K562 (cell line): ENCODE measurements around the gene GALK2. TPM values are rescaled to one million over a fixed set of nuclear protein-coding genes. Genes with fewer than 3 reads are reported as not detected.

Experiments
- ATAC-seq: fragments of 200-7000 bp; cut with Tn5 transposase; 3 replicates; pipeline ENCODE4 v1.9.1; 2020; ENCODE audit warnings: moderate library complexity
- BruUV-seq: library from RNA; stranded (reverse); fragments of 400-500 nt; replicated peaks from 2 replicates; lab custom pipeline; 2021; lab: Mats Ljungman, UMichigan
- CTCF ChIA-PET: fragments of 300-600 bp; formaldehyde crosslinking; extraction: SDS; loops from one replicate; lab custom pipeline; 2021; ENCODE audit warnings: low intra/inter-chr PET ratio; lab: Yijun Ruan, JAX
- POLR2A ChIA-PET: fragments of 300-600, 350-650 bp; sonication (Branson Sonifier 250); formaldehyde crosslinking; extraction: SDS; loops from one replicate; lab custom pipeline; 2021; ENCODE audit warnings: antibody characterized with exemption, inconsistent platforms; lab: Yijun Ruan, JAX
- DNase-seq, 4 experiments: peaks; one replicate each; pipeline versions ENCODE4 v3.0.0 to v3.0.0-alpha.2; 2011 to 2018; ENCODE audit warnings: low spot score in 3 of 4, mixed read lengths in 3 of 4; ENCODE audit errors: extremely low read depth in 1 of 4
- FAIRE-seq: peaks from 2 replicates; lab custom pipeline; 2011; peaks lifted over from hg19 to GRCh38; lab: Jason Lieb, UNC
- H2AFZ ChIP-seq: 2 replicates; pipeline ENCODE4 v1.6.0; 2011; ENCODE audit warnings: low read depth, low read length, control low read depth, inconsistent platforms
- H3K27ac ChIP-seq: fragments of 200-600 bp; 3 replicates; pipeline ENCODE4 v1.8.0; 2011; ENCODE audit warnings: low read depth, mild to moderate bottlenecking, control low read depth, inconsistent platforms, low read length, moderate library complexity, mixed read lengths; ENCODE audit errors: extremely low read depth
- H3K27me3 ChIP-seq, 2 experiments: fragments of 300-600 bp in 1 of 2; 2 replicates in 1 of 2; 3 replicates in 1 of 2; pipeline versions ENCODE4 v1.6.0 to v1.8.0; 2011; ENCODE audit warnings: inconsistent platforms in 2 of 2, low read length in 2 of 2, mild to moderate bottlenecking in 1 of 2, mixed read lengths in 1 of 2, moderate library complexity in 1 of 2; ENCODE audit not compliant: control insufficient read depth in 2 of 2, insufficient read depth in 2 of 2
- H3K36me3 ChIP-seq: fragments of 300-600 bp; 3 replicates; pipeline ENCODE4 v1.8.0; 2011; ENCODE audit warnings: mild to moderate bottlenecking, low read length, inconsistent platforms; ENCODE audit not compliant: control insufficient read depth, insufficient read depth
- H3K4me1 ChIP-seq, 2 experiments: fragments of 200-600 bp in 1 of 2; replicated peaks in 1 of 2; 2 replicates in 1 of 2; 3 replicates in 1 of 2; pipeline versions ENCODE4 v1.5.1 to v1.8.0; 2011; ENCODE audit warnings: inconsistent platforms in 2 of 2, low read length in 2 of 2, mild to moderate bottlenecking in 1 of 2, mixed read lengths in 1 of 2, moderate library complexity in 1 of 2; ENCODE audit not compliant: control insufficient read depth in 2 of 2, insufficient read depth in 2 of 2
- H3K4me2 ChIP-seq: 2 replicates; pipeline ENCODE4 v1.6.1; 2011; ENCODE audit warnings: low read length, control low read depth, inconsistent platforms, mixed read lengths; ENCODE audit not compliant: insufficient read depth
- H3K4me3 ChIP-seq: fragments of 200-600 bp; sonication (generic), shearing (Covaris generic); 2 replicates; pipeline ENCODE4 v1.5.1; 2016; ENCODE audit warnings: control low read depth, inconsistent platforms
- H3K79me2 ChIP-seq: fragments of 200-600 bp; 3 replicates; pipeline ENCODE4 v1.8.0; 2011; ENCODE audit warnings: low read length, inconsistent platforms; ENCODE audit not compliant: control insufficient read depth, insufficient read depth
- H3K9ac ChIP-seq, 2 experiments: 2 replicates each; pipeline versions ENCODE4 v1.6.0 to v1.6.1; 2011; ENCODE audit warnings: low read depth in 2 of 2, low read length in 2 of 2, control low read depth in 1 of 2, inconsistent platforms in 1 of 2, mild to moderate bottlenecking in 1 of 2, mixed read lengths in 1 of 2; ENCODE audit not compliant: insufficient read depth in 1 of 2
- H3K9me1 ChIP-seq: one replicate; pipeline ENCODE4 v1.6.0; 2011; ENCODE audit warnings: inconsistent platforms, mild to moderate bottlenecking, low read length, moderate library complexity; ENCODE audit not compliant: control insufficient read depth, insufficient read depth
- H3K9me3 ChIP-seq: replicated peaks from 2 replicates; pipeline ENCODE4 v1.5.1; 2011; ENCODE audit warnings: low read depth, low read length, inconsistent platforms; ENCODE audit not compliant: control insufficient read depth, insufficient read depth
- H4K20me1 ChIP-seq: replicated peaks from 2 replicates; pipeline ENCODE4 v1.6.1; 2011; ENCODE audit warnings: low read length, inconsistent platforms, mixed read lengths; ENCODE audit not compliant: control insufficient read depth, insufficient read depth
- CBFA2T2 ChIP-seq: fragments of 450-650 bp; conservative IDR thresholded peaks from 2 replicates; pipeline ENCODE4 v1.6.1; 2017; ENCODE audit warnings: mild to moderate bottlenecking
- CBFA2T3 ChIP-seq: fragments of 450-650 bp; IDR thresholded peaks from 2 replicates; pipeline ENCODE4 v1.6.1; 2017
- CBX8 ChIP-seq: fragments of 200-600 bp; sonication (generic); IDR thresholded peaks from 2 replicates; pipeline ENCODE4 v1.6.1; 2012; ENCODE audit warnings: borderline replicate concordance, mixed run types, low read depth, mild to moderate bottlenecking, moderate library complexity, mixed read lengths, low read length, control low read depth, inconsistent platforms; ENCODE audit not compliant: poor library complexity, severe bottlenecking; ENCODE audit errors: extremely low read depth
- CREM ChIP-seq: IDR thresholded peaks from 2 replicates; pipeline ENCODE4 v1.6.1; 2014; ENCODE audit warnings: antibody characterized with exemption, low read depth
- MAFG ChIP-seq: fragments of 450-650 bp; conservative IDR thresholded peaks from 2 replicates; pipeline ENCODE4 v1.6.1; 2016; ENCODE audit warnings: missing genetic modification characterization, missing compliant biosample characterization
- REST ChIP-seq, 2 experiments: fragments of 450-650 bp; formaldehyde crosslinking in 1 of 2; IDR thresholded peaks; 2 replicates each; pipeline versions ENCODE4 v1.4.0 to v1.6.1; 2014 to 2020; ENCODE audit warnings: mild to moderate bottlenecking in 2 of 2, borderline replicate concordance in 1 of 2, low read depth in 1 of 2
- SIN3A ChIP-seq, 2 experiments: fragments of 150-350 bp in 1 of 2; IDR thresholded peaks; 2 replicates each; pipeline ENCODE4 v1.6.1; 2011 to 2016; ENCODE audit warnings: borderline replicate concordance in 2 of 2, low read depth in 2 of 2, low read length in 2 of 2, mild to moderate bottlenecking in 2 of 2, moderate library complexity in 2 of 2; ENCODE audit not compliant: control insufficient read depth in 1 of 2
- SMAD1 ChIP-seq: fragments of 150-350 bp; IDR thresholded peaks from 2 replicates; pipeline ENCODE4 v1.6.1; 2014; ENCODE audit warnings: low read length, low read depth; ENCODE audit not compliant: partially characterized antibody
- SMAD2 ChIP-seq: fragments of 150-350 bp; IDR thresholded peaks from 2 replicates; pipeline ENCODE4 v1.6.1; 2014; ENCODE audit warnings: low read depth, mild to moderate bottlenecking, low read length
- SPI1 ChIP-seq: IDR thresholded peaks from 2 replicates; pipeline ENCODE4 v1.6.1; 2011; ENCODE audit warnings: low read depth, low read length, control low read depth, borderline replicate concordance
- THRAP3 ChIP-seq: fragments of 450-650 bp; IDR thresholded peaks from 2 replicates; pipeline ENCODE4 v1.6.1; 2016; ENCODE audit warnings: mild to moderate bottlenecking, inconsistent platforms, borderline replicate concordance
- ZNF12 ChIP-seq: sonication (generic); formaldehyde crosslinking; IDR thresholded peaks from 2 replicates; pipeline ENCODE4 v1.4.0; 2020; ENCODE audit warnings: mild to moderate bottlenecking, missing genetic modification reagents
- ZNF780A ChIP-seq: fragments of 250-450 bp; sonication (Bioruptor Pico); IDR thresholded peaks from 2 replicates; pipeline ENCODE4 v1.5.0; 2021; ENCODE audit warnings: mild to moderate bottlenecking
- WGBS: fragments of 100-300 bp; shearing (Covaris generic); methylation state at CpG from one replicate; pipeline ENCODE4 v1.1.6; 2016; ENCODE audit warnings: low coverage, mixed read lengths; ENCODE audit not compliant: insufficient coverage; ENCODE audit errors: missing lambda C conversion rate; 5-methylcytosine and 5-hydroxymethylcytosine counted together
- in situ Hi-C: fragments of 300-500 bp; cut with MboI; formaldehyde crosslinking; loops from 4 replicates; pipeline ENCODE4 v1.15.0; 2018; ENCODE audit warnings: inconsistent platforms, mixed read lengths
- intact Hi-C: fragments of 100-400 bp; cut with micrococcal nuclease; formaldehyde crosslinking; loops from 2 replicates; pipeline ENCODE4 v1.14.2; 2022
- polyA plus RNA-seq, 8 experiments: library from polyadenylated mRNA; depleted of rRNA in 4 of 8; stranded (reverse) in 5 of 8; unstranded in 3 of 8; fragments of >200 nt; fragmentation: Nextera tagmentation in 2 of 8; fragmentation: Illumina TruSeq in 1 of 8; extraction: Ambion mirVana in 2 of 8; extraction: Trizol in 1 of 8; gene quantifications; 2 replicates each; pipeline versions ENCODE4 v1.2.1 to v1.2.3, GENCODE V29; 2011 to 2014; ENCODE audit warnings: inconsistent platforms in 1 of 8, missing spikeins in 1 of 8
- total RNA-seq, 7 experiments: library from RNA; depleted of rRNA in 6 of 7; stranded (reverse); fragments of >200 nt in 6 of 7; fragmentation: Illumina TruSeq in 2 of 7; extraction: Trizol in 2 of 7; gene quantifications; 2 replicates each; pipeline versions ENCODE4 v1.2.1 to v1.2.3, GENCODE V29; 2011 to 2021; ENCODE audit warnings: low replicate concordance in 1 of 7

Gene GALK2
- total and polyA plus RNA-seq, 9 of the 15 experiments (the other 6 are each of a cell fraction or from before 2014, with no cell fraction given), result 32.8 to 82.0 (median 54.4) TPM

GRCh38 chr15:49235446-49236124 is 65.5 kb downstream of the GALK2 start:
- 65% methylated on average over 3 of the region's 3 CpGs for WGBS
- no peaks in the 10 kb centered on the region for H3K79me2 ChIP-seq
- intact Hi-C loops, result loop anchor here (1.0 to 10.0 kb wide), 4 partner anchors 187 to 816 kb away; partner anchors contain the start of gene FGF7
- ChIA-PET POLR2A (interaction anchor here (1.1 kb wide), 1 partner anchor 10 kb away, joined by 5 read pairs; no protein-coding TSS in a partner anchor), CTCF (interaction anchor here (0.6 to 1.3 kb wide), 6 partner anchors 183 to 909 kb away, joined by 3 to 6 read pairs (median 3); no protein-coding TSS in a partner anchor)
- FAIRE-seq, result peak; percentile 68
- DNase-seq, result peak in 2 of 4 experiments; percentile 15 to 42
- no peaks in the 10 kb centered on the region for H3K4me1 ChIP-seq
- no peak overlapping the region for H3K9ac ChIP-seq
- H3K9me1 ChIP-seq, result peaks cover 3% of the 10 kb centered on the region
- H3K27me3 ChIP-seq, result no peaks in the 10 kb centered on the region
- H3K4me2 ChIP-seq, result no peak overlapping the region
- no peaks in the 10 kb centered on the region; the same call in 1 of the 2 replicates for H3K9me3 ChIP-seq
- H3K36me3 ChIP-seq, result peaks cover 62% of the 10 kb centered on the region
- ATAC-seq, result peak; percentile 80
- H2AFZ ChIP-seq, result no peak overlapping the region
- H3K4me3 ChIP-seq, result no peak overlapping the region
- no peak overlapping the region for H3K27ac ChIP-seq
- BruUV-seq, result no TSS peak
- in situ Hi-C loops, result no loop called here
- H4K20me1 ChIP-seq, result no peaks in the 10 kb centered on the region
- peak; percentile 46; the same call in 1 of the 2 replicates for TF ChIP-seq SPI1
- TF ChIP-seq REST (IDR thresholded peaks at IDR 0.05; ENCODE audit: borderline replicate concordance), result peak; percentile 33; the same call in 1 of the 2 replicates
- TF ChIP-seq REST (CRISPR knock-in tag; IDR thresholded peaks at IDR 0.05; ENCODE audit: low read depth), result no peak
- no peak for TF ChIP-seq ZNF12 (CRISPR knock-in tag)
- no peak for TF ChIP-seq SMAD1
- TF ChIP-seq CBFA2T3, result no peak
- no peak for TF ChIP-seq THRAP3
- no peak for TF ChIP-seq CBFA2T2
- TF ChIP-seq CBX8, result no peak
- TF ChIP-seq ZNF780A (CRISPR knock-in tag), result no peak
- TF ChIP-seq SMAD2, result no peak
- no peak for TF ChIP-seq SIN3A (IDR thresholded peaks at IDR 0.05; ENCODE audit: borderline replicate concordance in 2 of 2, control insufficient read depth in 1 of 2, low read depth in 2 of 2, low read length in 2 of 2)
- no peak for TF ChIP-seq MAFG (tag)
- TF ChIP-seq CREM, result no peak
